NCI-H128 (cell line): Measurements from ENCODE around the gene GPR62.
A peak's percentile ranks its signal among the peaks of the same experiment; 100 is the strongest.
"Not testable (repeated sequence)": the region's sequence is repeated elsewhere in the genome, so short reads cannot be mapped to it uniquely, and the experiment has no call there.

Source experiments
- DNase-seq: peaks from one replicate; lab custom pipeline; 2025; ENCODE audit not compliant: unreplicated experiment; lab: John Stamatoyannopoulos, UW

GPR62 gene

DNA sequence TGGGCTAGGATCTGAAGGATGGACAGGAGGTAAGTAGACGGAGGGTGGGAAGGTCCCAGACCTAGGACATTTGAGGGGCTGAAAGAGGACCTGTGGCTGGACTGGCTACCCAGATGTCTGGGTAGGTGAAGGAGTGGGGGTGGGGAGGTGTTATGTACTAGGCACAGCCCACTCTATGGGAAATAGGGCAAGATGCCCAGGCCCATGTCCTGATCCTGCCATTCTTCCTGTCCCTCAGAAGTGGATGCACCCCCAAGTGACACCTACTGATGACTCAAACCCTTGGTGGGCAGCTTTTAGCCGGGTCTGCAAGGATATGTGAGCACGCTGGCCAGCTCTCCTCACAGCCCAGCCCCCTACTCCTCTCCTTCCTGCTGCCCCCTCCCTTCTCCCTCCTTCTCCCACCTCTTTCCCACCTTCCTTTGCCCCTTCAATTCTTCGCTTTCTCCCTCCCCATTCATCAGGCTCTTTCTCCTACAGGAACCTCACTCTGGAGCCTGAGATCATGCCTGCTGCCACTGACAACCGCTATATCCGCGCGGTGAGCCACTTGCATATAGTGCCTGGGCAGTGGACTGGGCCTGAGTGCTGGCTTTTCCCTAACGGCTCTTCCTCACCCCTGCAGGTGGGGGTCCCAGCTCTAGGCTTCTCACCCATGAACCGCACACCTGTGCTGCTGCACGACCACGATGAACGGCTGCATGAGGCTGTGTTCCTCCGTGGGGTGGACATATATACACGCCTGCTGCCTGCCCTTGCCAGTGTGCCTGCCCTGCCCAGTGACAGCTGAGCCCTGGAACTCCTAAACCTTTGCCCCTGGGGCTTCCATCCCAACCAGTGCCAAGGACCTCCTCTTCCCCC lies 33.3 kb downstream of the GPR62 start:
- DNase-seq = no peak

DNA sequence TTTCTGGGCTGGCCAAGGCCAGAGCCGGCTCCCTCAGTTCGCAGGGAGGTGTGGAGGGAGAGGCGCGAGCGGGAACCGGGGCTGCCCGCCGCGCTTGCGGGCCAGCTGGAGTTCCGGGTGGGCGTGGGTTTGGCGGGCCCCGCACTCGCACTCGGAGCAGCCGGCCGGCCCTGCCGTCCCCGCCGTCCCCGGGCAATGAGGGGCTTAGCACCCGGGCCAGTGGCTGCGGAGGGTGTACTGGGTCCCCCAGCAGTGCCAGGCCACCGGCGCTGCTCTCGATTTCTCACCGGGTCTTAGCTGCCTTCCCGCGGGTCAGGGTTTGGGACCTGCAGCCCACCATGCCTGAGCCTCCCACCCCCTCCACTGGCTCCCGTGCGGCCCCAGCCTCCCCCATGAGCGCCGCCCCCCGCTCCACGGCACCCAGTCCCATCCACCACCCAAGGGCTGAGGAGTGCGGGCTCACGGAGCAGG lies 35.4 kb downstream of the GPR62 start:
- DNase-seq = not testable (repeated sequence)

DNA sequence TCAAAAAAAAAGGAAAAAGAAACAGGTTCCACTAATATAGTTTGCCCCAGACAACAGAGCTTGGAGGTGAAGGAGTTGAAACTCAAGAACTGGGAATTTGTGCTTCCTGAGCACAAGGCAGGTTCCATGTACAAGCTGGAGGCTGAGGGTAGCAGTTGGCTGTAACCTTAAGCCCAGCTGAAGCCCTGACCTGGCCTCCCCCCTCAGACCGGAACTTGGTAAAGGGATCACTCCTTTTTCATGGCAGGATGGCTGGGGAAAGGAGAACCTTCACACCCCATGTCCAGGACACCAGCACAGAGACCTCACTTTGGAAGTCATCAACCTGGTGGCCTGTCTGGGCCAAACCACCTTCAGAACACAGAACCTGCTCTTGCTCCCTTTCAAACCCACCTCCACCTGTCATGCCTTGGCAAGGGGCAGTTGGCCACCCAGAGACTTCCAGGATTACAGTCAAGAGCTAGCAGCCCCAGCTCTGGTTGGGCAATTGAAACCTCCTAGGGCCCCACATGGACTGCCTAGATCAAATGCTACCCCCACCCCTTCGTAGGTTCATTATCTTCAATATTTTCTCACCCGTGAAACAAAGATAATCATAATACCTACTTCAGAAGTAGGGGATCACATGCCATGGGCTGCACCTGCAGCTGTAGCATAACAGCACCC lies 37.0 kb downstream of the GPR62 start:
- DNase-seq = no peak

DNA sequence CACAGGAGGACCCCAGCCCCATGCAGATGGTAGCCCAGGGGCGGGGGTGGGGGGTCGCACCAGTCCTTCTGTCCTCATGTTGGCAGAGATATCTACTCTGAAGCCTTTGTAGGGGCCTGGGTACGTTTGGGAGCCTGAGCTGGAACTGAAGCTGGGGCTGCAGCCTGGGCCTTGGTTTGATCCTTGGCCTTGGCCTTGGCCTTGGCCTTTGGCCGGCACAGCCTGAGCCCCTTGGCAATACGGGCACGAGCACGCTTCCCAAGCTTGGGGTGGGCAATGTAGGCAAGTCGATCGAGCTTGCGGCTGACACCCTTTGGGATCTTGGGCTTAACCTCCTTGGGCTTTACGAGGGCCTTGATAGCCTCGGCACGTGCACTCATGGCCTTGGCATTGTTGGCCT lies 38.5 kb downstream of the GPR62 start:
- DNase-seq = not testable (repeated sequence)

DNA sequence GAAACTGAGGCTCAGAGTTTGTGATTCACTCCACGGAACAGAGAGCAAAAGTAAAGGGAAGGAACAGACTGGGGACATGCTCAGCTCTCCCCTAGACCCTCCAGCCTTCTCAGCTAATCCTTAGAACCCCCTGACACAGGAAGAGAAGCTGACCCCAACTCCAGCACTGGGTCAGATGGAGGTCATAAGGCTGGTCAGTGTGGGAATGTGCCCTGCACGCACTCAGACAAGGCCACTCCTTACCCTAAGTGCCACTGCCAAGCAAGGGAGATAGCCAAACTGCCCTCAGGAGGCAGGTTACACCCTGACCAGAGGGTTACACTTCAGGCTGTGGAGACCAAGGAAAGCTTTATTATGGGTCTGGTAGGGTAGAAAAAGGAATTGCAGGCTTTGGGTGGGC lies 39.3 kb downstream of the GPR62 start:
- no peak for DNase-seq

DNA sequence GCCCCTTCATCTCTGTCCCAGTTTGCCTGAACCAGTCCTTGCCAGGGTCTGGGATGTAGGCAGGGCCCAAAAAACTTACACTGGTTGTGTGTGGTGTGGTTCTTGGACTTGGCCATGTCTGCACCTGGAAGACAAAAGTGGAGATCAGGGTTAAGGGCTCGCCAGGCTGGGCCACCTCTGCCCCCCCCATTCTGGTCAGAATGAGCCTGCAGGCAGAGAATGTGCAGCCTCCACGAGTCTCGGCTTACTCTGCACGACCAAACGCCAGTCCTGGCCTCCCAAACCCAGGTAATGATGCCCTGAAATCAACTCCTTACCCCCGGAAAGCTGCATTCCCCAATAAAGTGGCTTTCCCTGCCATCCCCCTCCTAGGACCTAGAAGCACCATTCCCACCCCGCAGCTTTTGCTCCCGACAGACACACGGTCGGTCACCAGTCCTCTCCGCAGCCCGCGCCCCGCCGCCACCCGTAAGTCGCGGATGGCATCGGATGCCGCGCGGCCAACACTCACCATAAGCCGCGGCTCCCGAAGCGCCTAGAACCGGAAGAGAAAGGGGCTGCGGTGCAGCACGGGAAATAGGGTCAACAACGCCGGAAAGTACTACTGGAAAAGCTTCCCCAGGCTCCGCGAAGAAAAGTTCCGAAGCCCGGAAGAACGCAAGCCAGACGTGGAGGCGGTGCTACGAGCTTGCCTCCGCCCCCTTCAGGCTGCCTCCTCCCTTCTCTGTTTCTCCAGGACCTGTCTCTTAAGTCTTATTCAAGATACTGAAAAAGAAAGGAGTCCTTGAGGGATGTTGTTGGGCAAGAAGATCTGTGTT lies 40.4 kb downstream of the GPR62 start, which contains the start of gene RPL29:
Gene RPL29, minus strand, starts transcription at position 550 of the 818 bp plus-strand sequence. Its CDS starts 434 bp downstream, at position 116.
- peak; percentile 72 for DNase-seq

DNA sequence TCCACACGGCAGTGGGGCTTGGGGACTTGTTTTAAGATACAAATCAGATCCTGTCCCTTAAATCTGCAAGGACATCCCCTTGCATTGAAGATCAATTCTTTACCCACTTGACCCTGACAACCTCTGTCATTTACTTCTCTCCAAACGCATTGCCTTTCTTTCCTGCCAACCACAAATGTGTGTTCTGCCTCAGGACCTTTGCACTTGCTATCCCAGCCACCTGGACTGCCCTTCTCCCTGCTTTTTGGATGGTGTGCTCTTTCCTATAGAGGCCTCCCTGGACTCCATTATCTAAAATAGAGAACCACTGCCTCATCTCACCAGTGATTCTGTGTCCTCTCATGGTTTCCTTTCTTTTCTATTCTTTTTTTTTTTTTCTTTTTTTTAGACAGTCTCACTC lies 42.0 kb downstream of the GPR62 start:
- DNase-seq = no peak

DNA sequence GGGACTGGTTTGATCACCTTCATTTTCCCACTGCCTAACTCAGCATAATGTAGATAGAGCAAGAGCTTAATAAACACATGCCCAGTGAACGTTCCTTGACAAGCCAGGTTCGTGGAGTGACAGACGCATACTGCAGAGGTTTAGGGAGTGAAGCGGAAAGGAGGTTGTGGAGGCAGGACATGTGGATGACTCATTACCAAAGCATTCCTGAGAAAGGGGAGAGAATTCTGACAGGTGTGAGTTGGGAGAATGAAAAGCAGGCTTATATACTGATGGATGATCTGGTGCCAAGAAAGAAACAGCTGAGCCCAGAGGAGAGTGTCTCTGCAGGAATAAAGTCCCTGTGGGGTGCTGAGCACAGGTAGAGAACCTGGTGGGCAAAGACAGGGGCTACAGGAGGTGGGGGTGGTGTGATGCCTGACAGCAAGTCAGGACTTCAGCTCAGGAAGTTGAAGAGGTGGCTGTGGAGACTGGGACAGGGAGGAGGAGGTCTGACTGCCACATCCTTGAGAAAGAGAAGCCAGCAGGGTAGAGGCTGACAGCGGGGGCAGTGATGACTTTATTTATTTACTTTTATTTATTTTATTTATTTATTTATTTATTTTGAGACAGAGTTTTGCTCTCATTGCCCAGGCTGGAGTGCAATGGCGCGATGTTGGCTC lies 42.9 kb downstream of the GPR62 start:
- no peak for DNase-seq

DNA sequence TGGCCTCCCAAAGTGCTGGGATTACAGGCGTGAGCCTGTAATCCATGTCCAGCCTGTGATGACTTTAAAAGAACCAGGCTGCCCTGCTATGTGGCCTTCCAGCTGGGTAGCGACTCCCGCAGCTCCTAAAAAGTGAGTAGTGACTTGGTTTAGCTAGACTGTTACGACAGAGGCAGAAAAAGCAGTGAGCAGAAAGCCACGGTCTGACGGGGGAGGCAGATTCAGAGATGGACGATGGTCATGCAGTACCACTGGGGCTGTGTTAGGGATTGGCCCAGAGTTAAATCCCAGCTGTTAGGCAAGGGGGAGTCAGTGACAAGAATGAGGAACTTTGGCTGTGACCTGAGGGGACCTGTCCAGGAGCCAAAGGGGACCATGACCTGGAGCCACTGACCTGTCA lies 43.6 kb downstream of the GPR62 start:
- DNase-seq = no peak

DNA sequence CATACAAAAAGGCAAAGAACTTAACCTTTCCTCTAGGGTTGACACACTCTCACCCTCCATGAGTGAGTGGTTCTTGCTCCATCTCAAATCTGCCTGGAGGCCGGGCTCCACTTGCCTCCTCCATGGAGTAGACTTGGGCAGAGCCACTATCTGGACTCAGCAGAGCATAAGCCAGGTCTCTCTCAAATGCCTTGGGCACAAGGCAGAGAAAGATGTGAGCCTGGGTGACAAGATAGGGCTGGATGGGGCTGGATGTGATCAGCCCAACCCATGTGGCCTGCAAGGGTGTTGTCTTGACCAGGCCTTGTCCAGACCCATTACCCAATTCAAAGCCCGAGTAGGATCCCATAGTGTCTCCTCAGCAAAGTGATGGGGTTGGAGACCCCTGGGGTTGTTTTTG lies 44.7 kb downstream of the GPR62 start:
- DNase-seq = no peak

DNA sequence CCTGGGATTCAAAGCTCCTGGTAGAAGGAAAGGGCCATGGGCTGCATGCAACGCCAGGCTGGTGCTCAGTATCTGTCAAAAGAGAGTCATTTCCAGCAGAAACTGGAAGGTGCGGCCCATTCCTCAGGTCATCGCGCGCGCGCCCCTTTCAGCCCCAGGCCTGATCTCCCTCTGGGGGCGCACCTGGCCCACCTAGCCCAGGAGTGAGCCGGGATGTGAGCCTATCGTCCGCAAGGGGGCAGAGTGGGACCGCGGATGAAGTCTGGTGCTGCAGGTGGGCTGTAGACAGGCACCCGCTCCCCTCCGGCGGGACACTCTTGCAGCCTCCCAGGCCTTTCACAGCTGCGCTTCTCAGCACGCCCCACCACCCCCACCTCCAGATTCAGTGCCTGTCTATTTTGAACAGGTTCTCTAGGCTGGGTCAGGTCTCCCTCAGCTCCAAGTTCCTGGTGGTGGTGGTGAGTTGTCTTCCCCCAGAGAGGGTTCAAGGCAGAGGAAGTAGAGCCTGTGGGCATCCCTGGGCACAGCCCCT lies 46.3 kb downstream of the GPR62 start:
- peak; percentile 54 for DNase-seq

DNA sequence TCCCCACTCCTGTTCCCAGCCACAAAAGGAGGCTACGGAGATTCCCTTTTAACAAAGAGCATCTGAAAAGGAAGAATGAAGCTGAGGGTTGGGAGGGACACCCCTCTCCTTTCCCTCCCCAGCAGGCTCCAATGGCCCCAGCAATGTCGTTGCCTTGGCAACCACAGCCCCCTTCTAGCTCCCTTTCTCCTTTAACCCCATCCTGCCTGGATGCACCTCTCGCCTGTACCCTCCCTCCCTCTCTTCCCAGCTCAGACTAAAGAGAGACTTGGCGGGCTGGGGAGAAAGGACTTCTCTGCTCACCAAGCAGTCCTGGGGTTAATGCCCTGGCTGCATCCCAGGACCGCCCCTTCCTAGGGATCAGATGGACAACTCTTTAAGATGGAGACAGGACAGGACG lies 47.6 kb downstream of the GPR62 start:
- no peak for DNase-seq

DNA sequence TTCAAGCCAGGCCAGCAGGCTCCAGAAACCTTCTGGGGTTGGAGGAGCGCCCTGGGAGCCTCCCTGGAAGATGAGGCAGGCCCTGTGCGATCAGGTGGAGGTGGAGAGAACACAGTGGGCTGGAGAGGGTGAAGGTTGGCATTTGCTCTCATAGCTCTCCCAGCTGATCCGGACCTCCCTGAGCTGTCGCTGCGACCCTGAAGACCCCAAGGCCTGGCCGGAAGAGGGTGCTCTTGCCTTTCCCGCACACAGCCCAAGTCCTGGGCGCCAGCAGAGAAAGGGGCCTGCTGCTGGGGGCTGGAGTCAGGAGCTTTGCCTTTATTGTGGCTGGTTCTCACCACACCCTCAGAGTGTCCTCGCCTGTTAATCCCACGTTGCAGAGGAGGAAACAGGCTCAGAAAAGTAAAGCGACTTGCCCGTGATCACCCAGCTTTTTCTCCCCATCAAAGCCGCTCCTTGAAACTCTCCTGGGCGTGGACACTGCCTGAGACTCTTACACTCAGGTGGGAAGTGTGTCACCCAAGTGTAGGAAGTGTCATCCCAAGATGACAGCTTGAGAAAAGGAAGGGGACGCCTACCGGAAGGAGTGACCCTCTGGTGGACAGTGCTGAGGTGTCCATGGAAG lies 49.1 kb downstream of the GPR62 start:
- DNase-seq = no peak

DNA sequence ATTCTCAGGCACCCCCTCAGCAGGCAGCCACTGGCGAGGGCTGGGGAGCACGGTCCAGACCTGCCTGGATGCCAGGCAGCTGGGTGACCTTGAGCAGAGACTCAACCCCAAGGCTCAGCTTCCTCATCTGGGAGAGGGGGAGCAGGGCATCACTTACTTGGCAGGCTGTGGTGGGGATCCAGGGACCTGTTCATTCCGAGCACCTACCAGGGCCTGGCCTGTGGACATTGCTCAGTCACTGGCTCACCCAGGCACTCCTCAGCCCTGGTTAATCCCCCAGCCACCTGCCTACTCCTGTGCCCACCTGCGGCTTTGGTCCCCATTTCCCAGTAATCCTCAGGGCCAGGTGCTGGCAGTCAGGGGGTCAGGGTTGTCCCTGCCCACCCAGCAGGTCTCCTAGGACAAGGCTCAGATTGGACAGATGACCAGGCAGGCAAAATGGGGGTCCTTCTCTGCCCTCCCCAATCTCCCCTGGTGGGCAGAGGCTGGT lies 49.8 kb downstream of the GPR62 start:
- DNase-seq = no peak

DNA sequence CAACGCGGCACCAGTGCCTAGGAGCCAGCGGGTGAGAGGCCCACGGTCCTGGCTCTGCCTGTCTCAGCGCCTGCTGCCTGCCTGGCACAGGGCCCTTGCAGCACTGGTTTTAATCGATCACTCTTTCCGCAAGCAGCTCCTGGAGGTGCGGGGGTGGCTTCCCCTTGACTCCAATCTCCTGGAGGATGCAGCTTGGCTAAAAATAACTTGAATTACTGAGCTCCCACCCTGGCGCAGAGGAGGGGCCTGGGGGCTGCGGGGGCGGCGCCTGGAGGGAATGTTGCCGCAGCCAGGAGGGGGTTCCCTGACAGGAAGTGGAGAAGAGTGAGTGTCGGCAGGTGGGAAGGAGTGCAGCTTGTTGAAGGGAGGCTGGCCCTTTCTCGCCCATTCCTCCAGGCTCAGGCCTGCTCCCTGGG lies 50.4 kb downstream of the GPR62 start:
- no peak for DNase-seq

DNA sequence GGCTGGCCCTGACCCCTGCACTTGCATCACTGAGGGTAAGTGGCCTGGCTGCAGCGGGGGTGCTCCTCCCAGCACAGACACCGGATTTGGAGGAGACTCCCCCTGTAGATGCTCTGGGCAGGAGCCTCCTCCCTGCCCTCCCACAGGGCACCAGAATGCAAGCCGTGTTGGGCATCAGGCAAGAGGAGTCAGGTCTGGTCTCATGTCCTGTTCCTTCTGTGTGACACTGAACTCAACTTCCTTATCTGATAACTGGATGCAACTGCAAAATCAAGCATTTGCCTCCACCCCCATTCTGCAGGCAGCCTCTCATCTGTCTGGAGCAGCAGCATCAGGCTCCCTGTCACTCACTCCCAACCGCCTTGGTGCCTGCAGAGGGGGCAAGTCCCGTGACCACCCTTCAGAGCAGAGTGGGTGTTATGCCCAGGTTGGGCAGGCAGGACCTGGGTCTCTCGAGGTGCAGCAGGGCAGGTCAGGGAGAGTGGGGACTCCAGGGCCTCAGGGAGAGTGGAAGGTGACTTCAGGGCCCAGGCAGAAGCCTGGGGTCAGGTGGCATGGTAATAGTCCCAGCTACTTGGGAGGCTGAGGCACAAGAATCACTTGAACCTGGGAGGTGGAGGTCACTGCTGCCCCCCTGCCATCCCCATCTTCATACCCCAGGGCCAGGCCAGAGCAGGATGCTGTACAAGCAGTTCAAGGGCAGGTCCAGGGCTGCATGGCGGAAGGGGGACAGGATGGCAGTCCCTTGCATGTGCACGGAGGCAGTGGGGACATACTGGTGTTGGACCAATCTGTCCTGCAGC lies 51.0 kb downstream of the GPR62 start:
- DNase-seq = no peak

DNA sequence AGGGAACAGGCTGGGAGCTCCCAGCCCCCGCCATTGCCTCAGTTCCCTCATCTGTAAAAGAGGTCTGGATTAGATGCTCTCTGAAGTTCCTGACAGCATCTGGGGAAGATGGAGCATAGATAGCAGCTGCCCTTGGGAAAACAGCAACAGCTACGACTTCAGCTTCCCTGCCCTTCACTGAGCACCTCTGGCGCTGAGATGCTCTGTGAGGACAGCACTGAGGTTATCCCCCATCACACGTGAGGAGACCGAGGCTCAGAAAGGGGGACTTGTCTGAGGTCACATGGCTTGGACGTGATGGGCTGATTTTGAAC lies 51.6 kb downstream of the GPR62 start:
- no peak for DNase-seq
